Common myeloid progenitor, CD34-positive (primary cell): Measurements from ENCODE around the gene SCRG1. TPM values are rescaled to one million over a fixed set of nuclear protein-coding genes. Genes with fewer than 3 reads are reported as not detected.

ENCODE experiments used
- CTCF ChIA-PET: fragments of 350-600 bp; sonication (Branson Sonifier 250); formaldehyde crosslinking; loops from one replicate; lab custom pipeline; 2021; ENCODE audit warnings: antibody characterized with exemption; lab: Charles Lee
- POLR2A ChIA-PET: fragments of 350-600 bp; sonication (Branson Sonifier 250); formaldehyde crosslinking; loops from one replicate; lab custom pipeline; 2021; ENCODE audit warnings: antibody characterized with exemption; lab: Charles Lee
- DNase-seq, 3 donors: peaks; one replicate each; pipeline versions ENCODE4 v3.0.0 to v3.0.0-alpha.2; 2013
- H3K27ac ChIP-seq, 2 experiments: 1 replicate in 1 of 2; 2 replicates in 1 of 2; pipeline ENCODE4 v1.7.0; 2013; ENCODE audit warnings: inconsistent platforms in 2 of 2, low read length in 2 of 2, mild to moderate bottlenecking in 2 of 2, low read depth in 1 of 2, moderate library complexity in 1 of 2; ENCODE audit not compliant: severe bottlenecking in 2 of 2, insufficient read depth in 1 of 2, poor library complexity in 1 of 2
- H3K27me3 ChIP-seq, 5 experiments: replicated peaks in 2 of 5; 1 replicate in 3 of 5; 2 replicates in 2 of 5; pipeline versions ENCODE4 v1.6.1 to v1.7.0; 2013; ENCODE audit warnings: low read length in 4 of 5, mild to moderate bottlenecking in 2 of 5, moderate library complexity in 2 of 5, inconsistent platforms in 1 of 5; ENCODE audit not compliant: insufficient read depth in 5 of 5, control insufficient read depth in 4 of 5
- H3K36me3 ChIP-seq, 4 experiments: 1 replicate in 2 of 4; 2 replicates in 2 of 4; pipeline versions ENCODE4 v1.6.1 to v1.7.0; 2013; ENCODE audit warnings: low read length in 3 of 4, control low read depth in 1 of 4, mild to moderate bottlenecking in 1 of 4; ENCODE audit not compliant: control insufficient read depth in 4 of 4, insufficient read depth in 4 of 4
- H3K4me1 ChIP-seq, 4 experiments: 1 replicate in 3 of 4; 2 replicates in 1 of 4; pipeline versions ENCODE4 v1.6.1 to v1.7.1; 2013; ENCODE audit warnings: low read length in 3 of 4, mild to moderate bottlenecking in 3 of 4, control low read depth in 1 of 4, inconsistent platforms in 1 of 4, moderate library complexity in 1 of 4; ENCODE audit not compliant: control insufficient read depth in 4 of 4, insufficient read depth in 4 of 4; ENCODE audit errors: control extremely low read depth in 1 of 4
- H3K4me3 ChIP-seq, 7 experiments: 1 replicate in 4 of 7; 2 replicates in 3 of 7; pipeline versions ENCODE4 v1.5.1 to v1.7.0; 2013; ENCODE audit warnings: mild to moderate bottlenecking in 7 of 7, low read length in 6 of 7, moderate library complexity in 6 of 7, inconsistent platforms in 2 of 7, low read depth in 2 of 7, control low read depth in 1 of 7; ENCODE audit not compliant: insufficient read depth in 4 of 7, control insufficient read depth in 1 of 7; ENCODE audit errors: extremely low read depth in 1 of 7
- H3K9me3 ChIP-seq, 5 experiments: 1 replicate in 4 of 5; 2 replicates in 1 of 5; pipeline versions ENCODE4 v1.6.1 to v1.7.1; 2013; ENCODE audit warnings: low read length in 4 of 5, mild to moderate bottlenecking in 2 of 5, inconsistent platforms in 1 of 5, low read depth in 1 of 5, moderate library complexity in 1 of 5; ENCODE audit not compliant: control insufficient read depth in 4 of 5, insufficient read depth in 2 of 5; ENCODE audit errors: control extremely low read depth in 1 of 5
- WGBS: methylation state at CpG from one replicate; pipeline ENCODE4 v1.1.5; 2013; ENCODE audit not compliant: insufficient coverage; 5-methylcytosine and 5-hydroxymethylcytosine counted together
- polyA plus RNA-seq: library from polyadenylated mRNA; unstranded; fragments of 120-200 nt; gene quantifications from one replicate; pipeline ENCODE4 v1.2.1, GENCODE V29; 2013

SCRG1 gene
- 0.03 TPM for polyA plus RNA-seq

DNA sequence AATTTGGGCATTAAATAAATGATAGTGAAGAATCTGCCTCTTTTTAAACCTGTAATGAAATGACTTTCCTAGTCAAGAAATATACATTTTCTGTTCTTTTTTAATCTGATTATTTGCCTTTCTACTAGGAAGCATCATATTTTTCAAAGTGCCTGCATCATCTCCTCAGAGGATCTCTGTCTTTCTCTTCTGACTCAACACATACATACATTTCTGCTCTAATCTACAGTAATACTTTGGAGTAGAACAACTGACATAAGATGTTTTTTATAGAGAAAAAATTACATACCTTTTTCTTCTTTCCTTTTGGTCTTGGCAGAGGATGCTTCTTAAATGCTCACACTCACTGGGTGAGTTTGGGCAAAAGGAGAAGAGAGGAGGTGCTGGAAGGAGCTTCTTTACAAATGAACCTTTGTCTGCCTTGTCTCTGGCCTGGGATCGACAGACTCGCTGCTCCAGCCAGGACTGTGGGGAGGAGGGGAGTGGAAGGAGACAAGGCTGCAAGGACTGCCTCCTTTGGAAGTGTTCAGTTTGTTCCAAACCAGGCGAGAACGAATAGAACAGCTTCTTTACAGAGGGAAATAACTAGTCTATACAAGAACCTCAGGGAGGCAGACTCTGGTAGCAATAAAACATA is at the start of gene SCRG1:
TSS of gene SCRG1 (minus strand) at position 338 of the 637 bp plus-strand sequence. CDS start 7,702 bp downstream, outside the sequence.
- WGBS = 95% methylated on average over 4 of the region's 4 CpGs
- Histone ChIP-seq H3K36me3 (peaks cover 0 to 8% (median 1%) of the 10 kb centered on the region in 4 experiments), H3K9me3 (no peaks in the 10 kb centered on the region), H3K4me1 (no peaks in the 10 kb centered on the region), H3K27me3 (no peaks in the 10 kb centered on the region), H3K27ac (no peak within 1 kb of the TSS), H3K4me3 (no peak within 1 kb of the TSS)
- CTCF ChIA-PET = interaction anchor here (1.5 kb wide), 1 partner anchor 23 kb away, joined by 5 read pairs; no protein-coding TSS in a partner anchor
- no peak for DNase-seq
- POLR2A ChIA-PET = no interaction called here

DNA sequence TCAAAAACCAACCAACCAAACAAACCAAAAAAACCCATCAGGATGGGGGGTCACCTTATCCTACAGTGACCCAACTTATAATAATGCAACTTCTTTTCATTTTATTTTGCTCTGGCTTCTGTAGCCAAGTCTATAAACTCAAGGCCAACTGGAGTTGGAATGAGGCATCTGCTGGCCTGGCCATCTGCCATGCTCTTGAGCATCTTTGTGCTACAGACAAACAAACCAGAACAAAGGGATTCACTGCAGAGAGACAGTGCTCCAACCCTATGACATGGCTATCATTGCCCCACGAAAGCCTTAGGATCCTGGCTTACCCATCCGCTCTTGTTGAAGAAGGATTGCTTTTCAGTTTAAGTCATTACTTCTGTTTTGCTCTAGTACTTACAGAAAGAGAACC is 49.2 kb upstream of the SCRG1 start:
- ChIA-PET CTCF (no interaction called here), POLR2A (no interaction called here)
- DNase-seq = no peak
- no peaks in the 10 kb centered on the region for H3K36me3 ChIP-seq
- no peaks in the 10 kb centered on the region for H3K4me1 ChIP-seq
- no peaks in the 10 kb centered on the region for H3K9me3 ChIP-seq
- 100% methylated on average over 1 of the region's 2 CpGs for WGBS
- H3K27me3 ChIP-seq = no peaks in the 10 kb centered on the region
- H3K4me3 ChIP-seq = no peak overlapping the region
- no peak overlapping the region for H3K27ac ChIP-seq

DNA sequence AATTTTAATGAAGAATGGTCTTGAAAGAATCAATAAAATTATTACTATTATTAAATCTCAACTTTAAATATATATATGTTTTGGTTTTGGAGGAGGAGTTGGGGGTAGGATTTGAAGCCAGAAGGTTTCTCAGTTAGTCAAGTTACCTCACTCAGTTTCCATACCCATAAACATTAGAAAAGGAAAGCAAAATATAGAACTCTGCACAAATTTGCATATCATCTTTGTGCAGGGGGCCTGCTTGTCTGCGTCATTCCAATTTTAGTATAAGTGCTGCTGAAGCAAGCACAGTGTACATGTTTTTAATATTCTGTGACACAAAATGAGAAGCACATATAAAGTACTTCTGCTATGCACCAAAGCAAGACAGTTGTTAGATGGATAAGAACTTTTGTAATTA is 47.5 kb upstream of the SCRG1 start:
- Histone ChIP-seq H3K9me3 (no peaks in the 10 kb centered on the region), H3K27me3 (no peaks in the 10 kb centered on the region), H3K36me3 (peaks cover 0 to 5% (median 0%) of the 10 kb centered on the region in 4 experiments), H3K4me1 (no peaks in the 10 kb centered on the region), H3K4me3 (no peak overlapping the region), H3K27ac (no peak overlapping the region)
- DNase-seq = no peak
- ChIA-PET POLR2A (no interaction called here), CTCF (no interaction called here)
- no CpG with 5 or more reads among the region's 1 CpG for WGBS

DNA sequence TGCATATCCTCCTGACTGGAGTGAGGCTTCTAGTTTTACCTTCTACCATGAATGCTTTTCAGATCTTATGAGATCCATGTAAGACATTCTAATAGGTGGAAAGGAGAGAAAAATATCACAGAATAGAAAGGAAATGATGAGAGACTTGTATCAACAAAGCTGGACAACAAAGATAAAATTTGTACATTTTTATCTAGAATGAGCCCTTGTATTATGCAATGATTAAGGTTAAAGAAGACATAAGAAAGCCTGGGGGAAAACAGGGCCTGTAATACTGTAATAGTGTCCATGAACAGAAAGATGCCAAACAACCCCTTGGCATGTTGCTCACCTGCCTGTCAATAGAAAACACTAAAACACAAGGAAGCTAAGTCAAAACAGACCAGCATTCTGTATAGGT is 44.2 kb upstream of the SCRG1 start:
- ChIA-PET CTCF (no interaction called here), POLR2A (no interaction called here)
- H3K27me3 ChIP-seq = no peaks in the 10 kb centered on the region
- H3K9me3 ChIP-seq = peaks cover 0 to 4% (median 0%) of the 10 kb centered on the region in 5 experiments
- H3K27ac ChIP-seq = no peak overlapping the region
- H3K4me3 ChIP-seq = no peak overlapping the region
- no peaks in the 10 kb centered on the region for H3K4me1 ChIP-seq
- peak in 2 of 3 donors; percentile 21 to 62 for DNase-seq
- peaks cover 0 to 5% (median 1%) of the 10 kb centered on the region in 4 experiments for H3K36me3 ChIP-seq

DNA sequence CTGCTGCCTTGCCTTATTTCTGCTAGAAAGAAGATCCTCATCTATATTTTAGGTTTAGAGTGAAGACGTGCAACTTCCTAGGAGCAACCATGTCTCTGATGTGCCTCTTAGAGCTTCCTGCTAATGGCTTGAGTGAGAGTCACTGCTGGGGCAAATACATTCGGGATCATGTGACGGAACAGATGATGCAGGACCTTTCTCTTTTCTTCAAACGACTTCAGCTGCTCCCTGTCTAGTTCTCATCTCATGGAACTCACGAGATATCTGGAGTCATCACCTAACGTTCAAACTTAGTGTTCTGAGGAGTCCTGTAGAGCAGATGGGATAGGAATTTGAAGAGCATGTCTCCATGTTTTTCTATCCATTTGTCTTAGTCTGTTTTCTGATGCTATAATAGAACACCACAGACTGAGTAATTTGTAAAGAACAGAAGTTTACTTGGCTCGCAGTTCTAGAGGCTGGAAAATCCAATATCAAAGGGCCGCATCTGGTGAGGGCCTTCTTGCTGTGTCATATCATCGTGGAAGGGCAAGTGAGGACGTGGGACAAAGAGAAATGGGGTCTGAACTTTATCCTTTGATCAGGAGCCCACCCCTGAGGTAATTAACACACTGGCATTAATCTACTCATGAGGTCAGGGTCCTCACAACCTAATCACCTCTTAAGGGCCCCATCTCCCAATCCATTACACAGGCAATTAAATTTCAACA is 43.5 kb upstream of the SCRG1 start:
- H3K4me3 ChIP-seq = no peak overlapping the region
- no peak overlapping the region for H3K27ac ChIP-seq
- H3K9me3 ChIP-seq = peaks cover 0 to 4% (median 0%) of the 10 kb centered on the region in 5 experiments
- WGBS = 93% methylated on average over 8 of the region's 10 CpGs
- POLR2A ChIA-PET = no interaction called here
- CTCF ChIA-PET = interaction anchor here (0.8 kb wide), 1 partner anchor 16 kb away, joined by 3 read pairs; no protein-coding TSS in a partner anchor
- H3K4me1 ChIP-seq = no peaks in the 10 kb centered on the region
- peaks cover 0 to 5% (median 1%) of the 10 kb centered on the region in 4 experiments for H3K36me3 ChIP-seq
- peak in 2 of 3 donors; percentile 21 to 48 for DNase-seq
- H3K27me3 ChIP-seq = no peaks in the 10 kb centered on the region

DNA sequence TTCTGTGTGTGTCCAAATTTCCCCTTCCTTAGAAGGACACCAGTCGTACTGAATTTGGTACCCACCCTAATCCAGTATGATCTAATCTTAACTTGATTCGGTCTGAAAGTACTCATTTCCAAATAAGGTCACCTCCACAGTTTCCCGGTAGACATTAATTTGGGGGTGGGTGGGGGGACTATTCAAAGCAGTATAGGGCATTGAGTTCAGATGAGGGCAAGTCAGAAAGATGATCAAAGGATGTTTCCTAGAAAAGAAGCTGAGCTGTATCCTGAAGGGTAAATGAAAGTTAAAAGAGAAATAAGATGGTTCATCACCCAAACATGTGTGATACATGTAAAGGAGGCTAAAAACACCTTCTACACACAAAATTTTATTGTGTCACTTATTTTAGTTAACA is 42.0 kb upstream of the SCRG1 start:
- no peaks in the 10 kb centered on the region for H3K4me1 ChIP-seq

DNA sequence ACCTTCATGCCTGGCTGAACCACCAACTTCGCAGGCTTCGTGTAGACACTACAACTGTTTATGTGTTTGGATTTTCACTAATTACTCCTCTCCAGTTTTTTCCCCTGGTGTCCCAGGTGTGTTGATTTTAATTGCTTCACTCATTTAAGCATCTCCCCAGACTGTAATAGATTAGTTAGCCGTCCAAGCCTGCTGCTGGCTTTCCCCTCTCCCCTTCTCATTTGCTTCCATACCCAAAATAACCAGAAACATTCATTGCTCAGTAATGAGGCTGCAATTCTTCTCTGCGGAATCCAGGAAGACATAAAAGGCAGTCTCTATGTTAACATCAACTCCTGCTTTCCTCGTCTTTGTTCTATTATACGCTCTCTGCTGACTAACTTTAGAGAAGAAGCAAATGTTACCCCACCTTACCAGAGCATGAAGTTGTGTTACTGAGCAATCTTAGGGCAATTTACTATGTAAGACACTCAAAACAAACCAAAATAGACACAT is 37.9 kb upstream of the SCRG1 start:
- Histone ChIP-seq H3K27me3 (no peaks in the 10 kb centered on the region), H3K9me3 (peaks cover 0 to 4% (median 0%) of the 10 kb centered on the region in 5 experiments), H3K4me3 (no peak overlapping the region), H3K27ac (no peak overlapping the region), H3K36me3 (peaks cover 0 to 2% (median 0%) of the 10 kb centered on the region in 4 experiments), H3K4me1 (peaks cover 0 to 21% (median 8%) of the 10 kb centered on the region in 4 experiments)
- DNase-seq = no peak
- 100% methylated on average over 4 of the region's 6 CpGs for WGBS
- ChIA-PET CTCF (no interaction called here), POLR2A (no interaction called here)

More for the DNA sequence above, 42.0 kb upstream of the SCRG1 start:
- H3K4me3 ChIP-seq = no peak overlapping the region
- ChIA-PET POLR2A (no interaction called here), CTCF (no interaction called here)
- WGBS = no CpG with 5 or more reads among the region's 3 CpGs
- peaks cover 0 to 5% (median 1%) of the 10 kb centered on the region in 4 experiments for H3K36me3 ChIP-seq
- no peaks in the 10 kb centered on the region for H3K27me3 ChIP-seq
- H3K27ac ChIP-seq = no peak overlapping the region
- DNase-seq = no peak
- peaks cover 0 to 4% (median 0%) of the 10 kb centered on the region in 5 experiments for H3K9me3 ChIP-seq
